IPS-15b (cell line): Measurements from ENCODE around the gene CD207.

Experiments used
- H3K27me3 ChIP-seq: one replicate; pipeline ENCODE4 v1.6.1; 2013; ENCODE audit warnings: low read length; ENCODE audit not compliant: control insufficient read depth, insufficient read depth
- H3K36me3 ChIP-seq: one replicate; pipeline ENCODE4 v1.6.1; 2013; ENCODE audit warnings: low read length; ENCODE audit not compliant: control insufficient read depth, insufficient read depth
- H3K4me1 ChIP-seq: one replicate; pipeline ENCODE4 v1.6.1; 2013; ENCODE audit warnings: mild to moderate bottlenecking, low read length; ENCODE audit not compliant: control insufficient read depth, insufficient read depth
- H3K4me3 ChIP-seq: one replicate; pipeline ENCODE4 v1.5.1; 2013; ENCODE audit warnings: low read depth, low read length
- H3K9ac ChIP-seq: one replicate; pipeline ENCODE4 v1.6.1; 2013; ENCODE audit warnings: low read depth, mild to moderate bottlenecking, low read length
- H3K9me3 ChIP-seq: one replicate; pipeline ENCODE4 v1.6.1; 2013; ENCODE audit warnings: mild to moderate bottlenecking, low read length; ENCODE audit not compliant: control insufficient read depth, insufficient read depth

The CD207 gene

GRCh38 chr2:70785137-70785911, 50.3 kb downstream of the CD207 start:
- peaks cover 3% of the 10 kb centered on the region for H3K4me1 ChIP-seq
- H3K27me3 ChIP-seq: peaks cover 47% of the 10 kb centered on the region
- H3K36me3 ChIP-seq: no peaks in the 10 kb centered on the region
- no peak overlapping the region for H3K4me3 ChIP-seq
- H3K9me3 ChIP-seq: no peaks in the 10 kb centered on the region
- H3K9ac ChIP-seq: no peak overlapping the region

- H3K9me3 ChIP-seq: no peaks in the 10 kb centered on the region
- H3K4me3 ChIP-seq: no peak overlapping the region
- peaks cover 41% of the 10 kb centered on the region for H3K27me3 ChIP-seq
- H3K9ac ChIP-seq: no peak overlapping the region
- H3K36me3 ChIP-seq: no peaks in the 10 kb centered on the region
- peaks cover 3% of the 10 kb centered on the region for H3K4me1 ChIP-seq
Measured at GRCh38 chr2:70784320-70784719, 51.3 kb downstream of the CD207 start.
